Upper lobe of right lung (tissue), 1 donor: ENCODE measurements around the gene SRGAP3. TPM values are rescaled to one million over a fixed set of nuclear protein-coding genes. Genes with fewer than 3 reads are reported as not detected.

Experiments used
- ATAC-seq: fragments of 200-7000 bp; cut with Tn5 transposase; one replicate; pipeline ENCODE4 v1.9.1; 2020; ENCODE audit warnings: mild to moderate bottlenecking, moderate library complexity
- DNase-seq: peaks from one replicate; pipeline ENCODE4 v3.0.0-alpha.2; 2020
- H3K27ac ChIP-seq: fragments of 200-600 bp; one replicate; pipeline ENCODE4 v1.8.0; 2022
- H3K27me3 ChIP-seq: fragments of 200-600 bp; one replicate; pipeline ENCODE4 v1.8.0; 2022; ENCODE audit warnings: mild to moderate bottlenecking
- H3K36me3 ChIP-seq: fragments of 200-600 bp; one replicate; pipeline ENCODE4 v1.8.0; 2022
- H3K4me1 ChIP-seq: fragments of 200-600 bp; one replicate; pipeline ENCODE4 v1.8.0; 2022
- H3K4me3 ChIP-seq: fragments of 200-600 bp; one replicate; pipeline ENCODE4 v1.8.0; 2022; ENCODE audit warnings: mild to moderate bottlenecking
- H3K9me3 ChIP-seq: fragments of 200-600 bp; one replicate; pipeline ENCODE4 v1.8.0; 2022
- intact Hi-C: fragments of 100-400 bp; cut with DNase I; formaldehyde crosslinking; loops from one replicate; pipeline ENCODE4 v1.11.0; 2022
- total RNA-seq: library from RNA; stranded (reverse); fragmentation: NEBNext Ultra II Directional; extraction: Animal tissue kit (Norgen Biotek cat#: 25700); gene quantifications from one replicate; pipeline ENCODE4 v1.2.1, GENCODE V29; 2021
- TF ChIP-seq, protein P1 (sequence below): fragments of 200-600 bp; IDR thresholded peaks from one replicate; pipeline ENCODE4 v1.8.0; 2022; ENCODE audit warnings: antibody characterized with exemption
- donor health status: DM: no; HTN: yes; CAD: no; lungs with severe emphysema.

SRGAP3 gene
- total RNA-seq, 1 donor from 2014 or later: 3.2 TPM

DNA sequence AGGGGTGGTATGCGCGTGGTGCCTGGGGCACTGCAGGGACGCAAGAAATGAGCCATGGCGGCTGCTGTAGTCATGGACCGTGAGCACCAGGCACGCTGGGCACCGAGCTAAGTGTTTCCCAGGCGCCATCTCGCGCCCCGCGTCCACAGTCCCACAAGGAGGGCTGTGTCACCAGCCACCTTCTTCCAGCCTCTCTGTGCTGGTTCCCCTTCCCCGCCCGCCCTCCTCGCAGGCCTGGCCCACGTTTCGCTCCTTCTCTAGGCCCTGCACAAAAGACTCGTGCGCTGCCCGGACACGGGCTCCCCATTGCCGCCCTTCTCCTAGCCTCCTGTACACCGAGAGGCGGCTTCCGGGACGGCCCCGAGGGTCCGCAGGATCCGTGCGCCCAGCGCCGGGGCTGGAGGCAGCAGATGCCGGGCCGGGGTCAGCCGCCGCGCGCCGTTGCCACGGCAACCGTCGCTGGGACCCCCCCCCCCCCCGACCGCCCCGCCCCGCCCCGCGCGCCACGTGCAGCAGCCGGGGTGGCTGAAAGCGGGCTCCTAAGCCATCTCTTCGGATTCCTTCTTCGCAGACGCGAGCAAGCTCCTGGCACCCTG, 113.4 kb downstream of the SRGAP3 start:
- intact Hi-C loops: no loop called here
- H3K9me3 ChIP-seq: no peaks in the 10 kb centered on the region
- no peak overlapping the region for H3K27ac ChIP-seq
- H3K36me3 ChIP-seq: no peaks in the 10 kb centered on the region
- H3K4me3 ChIP-seq: peak overlapping the region; percentile 32
- H3K27me3 ChIP-seq: peaks cover 7% of the 10 kb centered on the region
- ATAC-seq: peak; percentile 65
- peaks cover 4% of the 10 kb centered on the region for H3K4me1 ChIP-seq
- TF ChIP-seq, protein P1, sequence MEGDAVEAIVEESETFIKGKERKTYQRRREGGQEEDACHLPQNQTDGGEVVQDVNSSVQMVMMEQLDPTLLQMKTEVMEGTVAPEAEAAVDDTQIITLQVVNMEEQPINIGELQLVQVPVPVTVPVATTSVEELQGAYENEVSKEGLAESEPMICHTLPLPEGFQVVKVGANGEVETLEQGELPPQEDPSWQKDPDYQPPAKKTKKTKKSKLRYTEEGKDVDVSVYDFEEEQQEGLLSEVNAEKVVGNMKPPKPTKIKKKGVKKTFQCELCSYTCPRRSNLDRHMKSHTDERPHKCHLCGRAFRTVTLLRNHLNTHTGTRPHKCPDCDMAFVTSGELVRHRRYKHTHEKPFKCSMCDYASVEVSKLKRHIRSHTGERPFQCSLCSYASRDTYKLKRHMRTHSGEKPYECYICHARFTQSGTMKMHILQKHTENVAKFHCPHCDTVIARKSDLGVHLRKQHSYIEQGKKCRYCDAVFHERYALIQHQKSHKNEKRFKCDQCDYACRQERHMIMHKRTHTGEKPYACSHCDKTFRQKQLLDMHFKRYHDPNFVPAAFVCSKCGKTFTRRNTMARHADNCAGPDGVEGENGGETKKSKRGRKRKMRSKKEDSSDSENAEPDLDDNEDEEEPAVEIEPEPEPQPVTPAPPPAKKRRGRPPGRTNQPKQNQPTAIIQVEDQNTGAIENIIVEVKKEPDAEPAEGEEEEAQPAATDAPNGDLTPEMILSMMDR: no peak
- DNase-seq: no peak

DNA sequence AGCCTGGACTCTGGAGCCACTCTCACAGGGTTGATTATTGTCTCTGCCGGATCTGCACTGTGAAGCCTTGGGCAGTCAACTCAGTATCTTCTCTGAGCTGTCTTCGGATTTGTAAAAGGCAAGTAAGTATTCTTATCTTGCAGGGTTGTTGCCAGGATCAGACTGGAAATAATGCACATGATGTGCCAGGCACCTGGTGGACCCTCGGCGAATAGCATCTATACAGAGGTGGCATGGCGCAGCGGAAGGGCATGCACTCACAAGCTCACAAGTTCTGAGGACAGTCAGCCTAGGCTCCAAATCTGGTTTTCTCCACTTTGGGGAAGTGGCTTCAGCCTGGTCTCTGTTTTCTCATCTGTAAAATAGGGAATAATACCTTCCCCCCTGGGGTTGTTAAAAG, 113.9 kb downstream of the SRGAP3 start:
- Histone ChIP-seq H3K9me3 (no peaks in the 10 kb centered on the region), H3K4me1 (peaks cover 4% of the 10 kb centered on the region), H3K27ac (no peak overlapping the region), H3K36me3 (no peaks in the 10 kb centered on the region), H3K4me3 (peak overlapping the region; percentile 32), H3K27me3 (peaks cover 7% of the 10 kb centered on the region)
- DNase-seq: no peak
- TF ChIP-seq, protein P1: no peak
- no peak for ATAC-seq
- intact Hi-C loops: no loop called here

GRCh38 chr3:9133656-9134055, 115.8 kb downstream of the SRGAP3 start:
- DNase-seq: no peak
- H3K36me3 ChIP-seq: no peaks in the 10 kb centered on the region
- peaks cover 7% of the 10 kb centered on the region for H3K27me3 ChIP-seq
- H3K4me1 ChIP-seq: peaks cover 4% of the 10 kb centered on the region
- no peak overlapping the region for H3K27ac ChIP-seq
- ATAC-seq: no peak
- TF ChIP-seq, protein P1: no peak
- intact Hi-C loops: no loop called here
- H3K9me3 ChIP-seq: no peaks in the 10 kb centered on the region
- no peak overlapping the region for H3K4me3 ChIP-seq

DNA sequence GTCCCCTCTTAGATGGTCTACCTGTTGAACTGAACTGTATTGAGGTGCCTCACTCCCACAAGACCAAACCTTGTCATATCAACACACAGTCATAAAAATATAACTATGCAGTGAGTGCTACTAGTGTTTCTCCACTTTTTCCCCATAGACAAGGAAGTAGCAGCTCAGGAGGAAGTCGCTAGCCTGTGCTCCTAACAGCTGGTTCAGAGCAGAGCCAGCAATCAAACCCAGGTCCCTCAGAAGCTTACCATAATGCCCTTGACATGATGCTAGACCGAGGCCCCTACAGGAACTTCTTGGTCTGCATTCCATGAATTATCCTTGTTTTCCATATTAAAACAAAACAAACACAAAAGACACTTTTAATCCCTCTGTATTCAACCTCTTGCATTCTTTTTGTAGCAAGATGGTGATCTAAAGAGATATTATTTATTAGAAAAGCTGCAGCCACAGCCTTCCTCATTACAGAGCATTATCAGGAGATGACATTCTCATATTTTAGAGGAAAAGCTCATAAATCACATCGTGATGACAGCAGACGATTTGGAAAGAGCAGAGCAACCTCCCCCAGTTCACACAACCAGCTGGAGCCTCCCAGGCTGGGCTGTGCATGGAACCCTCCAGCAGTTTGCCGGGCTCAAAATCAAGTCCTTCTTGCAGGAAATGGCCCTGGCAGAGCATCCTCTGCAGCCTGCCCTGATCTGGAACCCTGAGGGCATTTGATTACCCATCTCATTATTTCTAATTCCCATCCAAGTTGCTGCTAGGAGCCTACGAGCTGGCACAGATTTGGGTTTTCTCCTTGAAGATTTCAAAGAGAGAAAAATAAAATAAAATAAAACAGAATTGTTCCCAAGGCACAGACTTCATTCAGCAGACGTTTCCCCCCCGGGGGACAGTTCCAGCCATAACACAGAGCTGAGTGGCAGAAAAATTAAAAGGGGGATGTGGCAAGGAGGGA, 118.8 kb downstream of the SRGAP3 start:
- no peak for DNase-seq
- H3K4me3 ChIP-seq: no peak overlapping the region
- H3K27me3 ChIP-seq: no peaks in the 10 kb centered on the region
- TF ChIP-seq, protein P1: no peak
- H3K27ac ChIP-seq: no peak overlapping the region
- intact Hi-C loops: no loop called here
- ATAC-seq: no peak
- H3K9me3 ChIP-seq: no peaks in the 10 kb centered on the region
- no peaks in the 10 kb centered on the region for H3K36me3 ChIP-seq
- H3K4me1 ChIP-seq: no peaks in the 10 kb centered on the region

GRCh38 chr3:9129365-9129764, 120.1 kb downstream of the SRGAP3 start:
- H3K27ac ChIP-seq: no peak overlapping the region
- H3K27me3 ChIP-seq: no peaks in the 10 kb centered on the region
- TF ChIP-seq, protein P1: no peak
- H3K4me1 ChIP-seq: no peaks in the 10 kb centered on the region
- no peak for ATAC-seq
- no peak for DNase-seq
- intact Hi-C loops: no loop called here
- H3K36me3 ChIP-seq: no peaks in the 10 kb centered on the region
- no peaks in the 10 kb centered on the region for H3K9me3 ChIP-seq
- no peak overlapping the region for H3K4me3 ChIP-seq
